Chondrocyte (in vitro differentiated cells): ENCODE results near the gene PRKCB. TPM values are rescaled to one million over a fixed set of nuclear protein-coding genes. Genes with fewer than 3 reads are reported as not detected.

ENCODE experiments used
- DNase-seq: peaks from one replicate; pipeline ENCODE4 v3.0.0; 2021; ENCODE audit warnings: mixed read lengths, low spot score
- H3K27ac Mint-ChIP-seq: one replicate; pipeline ENCODE4 v1.8.0; 2021; ENCODE audit warnings: mild to moderate bottlenecking, moderate library complexity, mixed read lengths; ENCODE audit not compliant: unreplicated experiment
- H3K27me3 Mint-ChIP-seq: 2 replicates; pipeline ENCODE4 v1.8.0; 2021; ENCODE audit warnings: low read depth, mixed read lengths
- H3K36me3 Mint-ChIP-seq: 2 replicates; pipeline ENCODE4 v1.8.0; 2021; ENCODE audit warnings: low read depth, mixed read lengths
- H3K4me1 Mint-ChIP-seq: 2 replicates; pipeline ENCODE4 v1.8.0; 2021; ENCODE audit warnings: low read depth, mild to moderate bottlenecking, mixed read lengths
- H3K4me3 Mint-ChIP-seq: one replicate; pipeline ENCODE4 v1.8.0; 2021; ENCODE audit warnings: mild to moderate bottlenecking, moderate library complexity, mixed read lengths; ENCODE audit not compliant: unreplicated experiment
- H3K9me3 Mint-ChIP-seq: 2 replicates; pipeline ENCODE4 v1.8.0; 2021; ENCODE audit warnings: low read depth, mixed read lengths
- CTCF ChIP-seq: fragments of 200-600 bp; sonication (generic); IDR thresholded peaks from 2 replicates; pipeline ENCODE4 v1.5.0; 2021; ENCODE audit warnings: antibody characterized with exemption, mild to moderate bottlenecking, moderate library complexity
- total RNA-seq: library from RNA; stranded (reverse); gene quantifications from 3 replicates; pipeline ENCODE4 v1.2.1, GENCODE V29; 2021

PRKCB gene
- total RNA-seq, 1 donor from 2014 or later, result not detected

GRCh38 chr16:24062270-24062817 is 226.6 kb downstream of the PRKCB start:
- H3K9me3 Mint-ChIP-seq, result peaks cover 6% of the 10 kb centered on the region
- peaks cover 11% of the 10 kb centered on the region for H3K27me3 Mint-ChIP-seq
- DNase-seq, result no peak
- no peak overlapping the region for H3K27ac Mint-ChIP-seq
- H3K4me3 Mint-ChIP-seq, result no peak overlapping the region
- no peak for TF ChIP-seq CTCF
- H3K36me3 Mint-ChIP-seq, result no peaks in the 10 kb centered on the region
- H3K4me1 Mint-ChIP-seq, result no peaks in the 10 kb centered on the region

- Mint-ChIP-seq H3K27ac (no peak overlapping the region), H3K36me3 (no peaks in the 10 kb centered on the region), H3K4me1 (no peaks in the 10 kb centered on the region), H3K4me3 (no peak overlapping the region), H3K9me3 (peaks cover 3% of the 10 kb centered on the region), H3K27me3 (peaks cover 5% of the 10 kb centered on the region)
- no peak for TF ChIP-seq CTCF
- no peak for DNase-seq
These were observed 233.3 kb downstream of the PRKCB start for GRCh38 chr16:24069036-24069590.

GRCh38 chr16:24070851-24071250 is 235.1 kb downstream of the PRKCB start:
- no peaks in the 10 kb centered on the region for H3K4me1 Mint-ChIP-seq

GRCh38 chr16:24071666-24072360 is 236.0 kb downstream of the PRKCB start:
- no peaks in the 10 kb centered on the region for H3K27me3 Mint-ChIP-seq
- no peak overlapping the region for H3K4me3 Mint-ChIP-seq
- H3K9me3 Mint-ChIP-seq, result no peaks in the 10 kb centered on the region
- TF ChIP-seq CTCF, result no peak
- no peak for DNase-seq
- H3K27ac Mint-ChIP-seq, result no peak overlapping the region
- no peaks in the 10 kb centered on the region for H3K4me1 Mint-ChIP-seq
- no peaks in the 10 kb centered on the region for H3K36me3 Mint-ChIP-seq

More at GRCh38 chr16:24070851-24071250, 235.1 kb downstream of the PRKCB start:
- TF ChIP-seq CTCF, result peak; percentile 38
- no peaks in the 10 kb centered on the region for H3K9me3 Mint-ChIP-seq
- no peak overlapping the region for H3K27ac Mint-ChIP-seq
- DNase-seq, result no peak
- peaks cover 2% of the 10 kb centered on the region for H3K27me3 Mint-ChIP-seq
- H3K36me3 Mint-ChIP-seq, result no peaks in the 10 kb centered on the region
- H3K4me3 Mint-ChIP-seq, result no peak overlapping the region

GRCh38 chr16:24073321-24073720 is 237.5 kb downstream of the PRKCB start:
- no peaks in the 10 kb centered on the region for H3K36me3 Mint-ChIP-seq
- no peak overlapping the region for H3K27ac Mint-ChIP-seq
- H3K27me3 Mint-ChIP-seq, result peaks cover 3% of the 10 kb centered on the region
- no peak overlapping the region for H3K4me3 Mint-ChIP-seq
- H3K4me1 Mint-ChIP-seq, result no peaks in the 10 kb centered on the region
- TF ChIP-seq CTCF, result no peak
- DNase-seq, result no peak
- no peaks in the 10 kb centered on the region for H3K9me3 Mint-ChIP-seq
